Measurements from ENCODE around the gene TOR4A.

Gene TOR4A

DNA sequence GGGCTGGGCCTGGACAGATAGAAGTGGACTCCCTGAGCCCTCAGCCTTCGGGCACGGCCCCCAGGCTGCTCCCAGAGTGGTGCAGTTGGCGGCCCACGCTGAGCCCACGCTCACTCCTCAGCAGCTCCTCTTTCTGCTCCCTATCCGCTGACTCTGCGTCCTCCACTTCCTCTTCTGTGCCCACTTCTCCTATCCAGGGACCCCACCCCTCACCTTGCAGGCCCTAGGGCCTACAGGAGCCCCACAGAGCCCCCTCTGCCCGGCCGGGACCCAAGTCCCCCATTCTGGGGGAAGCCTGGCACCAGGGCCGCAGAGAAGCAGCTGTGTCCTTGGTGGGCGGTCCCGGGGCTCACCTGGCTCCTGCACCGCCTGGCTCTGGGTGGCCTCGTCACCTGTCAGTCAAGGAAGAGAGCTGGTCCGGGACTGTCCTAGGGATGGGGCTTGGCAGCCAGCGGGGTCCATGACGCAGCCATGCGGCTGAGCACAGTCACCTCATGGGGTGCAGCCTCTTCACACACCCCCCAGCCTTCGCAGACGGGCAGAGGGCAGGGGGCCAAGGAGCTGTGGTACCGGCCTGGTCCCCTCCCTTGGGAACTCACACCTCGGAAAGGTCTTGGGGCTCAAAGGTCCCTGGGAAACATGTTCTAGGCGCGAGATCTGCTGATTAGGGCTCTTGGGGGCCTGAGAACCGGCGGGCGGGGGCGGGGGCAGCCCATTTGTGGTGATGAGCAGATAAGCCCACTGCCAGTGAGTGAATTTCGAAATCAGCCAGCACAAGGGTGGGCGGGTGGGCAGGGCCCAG is 29.9 kb downstream of the TOR4A start:
- peak; percentile 30 for DNase-seq (ENCODE audit: low spot score)

DNA sequence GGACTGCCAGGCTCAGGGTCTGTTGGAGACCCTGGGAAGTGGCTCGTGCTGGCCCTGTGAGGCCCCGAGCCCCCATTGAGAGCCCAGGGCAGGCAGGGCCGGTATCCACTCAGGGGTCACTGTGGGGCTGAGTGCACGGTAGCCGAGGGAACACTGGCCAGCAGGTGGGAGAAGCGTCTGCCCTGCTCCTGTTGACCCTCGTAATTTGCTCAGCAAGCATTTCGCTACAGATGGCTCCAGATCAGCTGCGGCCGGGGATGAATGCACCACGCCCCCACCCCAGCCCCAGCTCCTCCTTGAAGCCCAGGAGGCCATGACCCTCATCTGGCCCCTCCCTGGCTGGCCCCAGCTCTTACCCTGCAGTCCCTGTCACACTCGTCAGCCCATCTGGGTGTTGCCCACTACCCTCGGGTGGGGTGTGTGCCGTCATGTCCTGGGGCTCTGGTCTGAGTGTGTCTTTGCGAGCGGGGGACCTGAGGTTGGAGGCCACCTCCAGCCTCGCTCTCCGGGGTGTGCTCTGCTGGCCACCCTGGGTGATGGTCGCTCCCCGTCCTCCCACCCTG is 30.6 kb downstream of the TOR4A start:
- peak; percentile 31 for DNase-seq (ENCODE audit: low spot score)

DNA sequence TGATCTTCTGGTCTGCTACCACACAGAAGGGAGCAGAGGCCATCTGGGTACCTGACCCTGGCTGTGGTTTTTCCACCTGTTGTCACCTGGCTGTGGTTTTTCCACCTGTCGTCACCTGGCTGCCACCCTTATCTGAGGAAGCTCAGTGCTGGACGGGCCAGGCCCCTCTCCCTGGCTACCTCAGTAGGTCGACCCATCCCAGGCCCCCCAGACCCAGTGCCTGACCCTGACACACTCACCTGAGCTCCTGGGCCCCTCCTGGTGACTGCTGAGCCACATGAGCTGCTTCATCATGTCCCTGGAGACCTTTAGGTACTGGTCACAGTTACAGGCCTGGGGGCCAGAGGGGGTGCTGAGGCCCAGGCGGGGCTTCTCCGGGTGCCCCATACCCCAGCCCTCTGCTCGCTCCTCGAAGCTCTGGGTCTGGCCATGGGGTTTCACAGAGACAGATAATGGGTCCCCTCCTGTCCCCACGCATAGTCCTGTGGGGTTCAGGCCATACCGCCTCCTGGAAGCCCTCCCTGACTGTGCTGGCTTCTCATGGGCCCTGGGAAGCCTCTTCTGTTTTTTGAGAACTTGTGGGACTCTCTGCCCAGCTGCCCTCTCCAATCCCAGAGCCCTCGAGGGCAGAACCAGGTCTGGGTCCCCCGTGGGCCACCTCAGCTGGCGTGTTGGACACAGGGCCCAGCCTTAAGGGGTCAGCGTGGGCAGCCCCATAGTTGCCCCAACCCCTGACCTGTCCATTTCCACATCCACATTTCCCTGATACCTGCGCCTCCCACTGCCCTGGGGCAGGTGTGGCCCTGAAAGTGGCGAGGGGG is 32.1 kb downstream of the TOR4A start:
- no peak for DNase-seq (ENCODE audit: low spot score)

DNA sequence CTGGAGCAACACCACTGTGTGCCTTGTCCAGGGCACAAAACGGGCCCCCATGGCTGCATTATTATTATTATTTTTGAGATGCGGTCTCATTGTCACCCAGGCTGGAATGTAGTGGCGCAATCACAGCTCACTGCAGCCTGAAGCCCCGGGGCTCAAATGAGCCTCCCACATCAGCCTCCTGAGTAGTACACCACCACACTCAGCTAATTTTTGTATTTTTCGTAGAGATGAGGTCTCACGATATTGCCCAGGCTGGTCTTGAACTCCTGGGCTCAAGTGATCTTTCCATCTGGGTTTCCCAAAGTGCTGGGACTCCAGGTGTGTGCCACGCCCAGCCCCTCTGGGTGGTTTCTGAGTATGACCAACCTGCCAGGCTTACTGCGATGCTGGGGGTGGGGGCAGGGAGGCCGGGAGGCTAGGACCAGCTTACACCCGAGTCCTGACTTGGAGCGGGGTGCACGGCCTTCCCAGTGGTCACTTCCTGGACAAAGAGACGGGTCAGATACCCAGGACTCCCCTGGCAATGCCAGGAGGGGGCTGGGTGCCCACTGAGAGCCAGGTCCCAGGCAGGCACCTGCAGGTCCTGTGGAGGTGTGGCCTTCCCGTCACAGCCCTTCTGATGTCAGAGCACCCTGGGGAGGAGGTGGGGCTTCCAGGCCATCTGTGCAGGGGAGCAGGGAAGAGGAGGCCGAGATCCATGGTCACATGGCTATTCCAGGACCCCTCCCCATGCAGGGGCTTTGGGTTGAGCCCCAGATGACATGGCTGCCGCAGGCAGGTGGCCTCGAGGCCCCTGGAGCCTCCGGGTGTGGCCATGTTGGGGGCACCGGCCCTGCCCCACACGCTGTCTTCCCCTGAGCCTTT is 32.9 kb downstream of the TOR4A start:
- peak; percentile 58 for DNase-seq (ENCODE audit: low spot score)

DNA sequence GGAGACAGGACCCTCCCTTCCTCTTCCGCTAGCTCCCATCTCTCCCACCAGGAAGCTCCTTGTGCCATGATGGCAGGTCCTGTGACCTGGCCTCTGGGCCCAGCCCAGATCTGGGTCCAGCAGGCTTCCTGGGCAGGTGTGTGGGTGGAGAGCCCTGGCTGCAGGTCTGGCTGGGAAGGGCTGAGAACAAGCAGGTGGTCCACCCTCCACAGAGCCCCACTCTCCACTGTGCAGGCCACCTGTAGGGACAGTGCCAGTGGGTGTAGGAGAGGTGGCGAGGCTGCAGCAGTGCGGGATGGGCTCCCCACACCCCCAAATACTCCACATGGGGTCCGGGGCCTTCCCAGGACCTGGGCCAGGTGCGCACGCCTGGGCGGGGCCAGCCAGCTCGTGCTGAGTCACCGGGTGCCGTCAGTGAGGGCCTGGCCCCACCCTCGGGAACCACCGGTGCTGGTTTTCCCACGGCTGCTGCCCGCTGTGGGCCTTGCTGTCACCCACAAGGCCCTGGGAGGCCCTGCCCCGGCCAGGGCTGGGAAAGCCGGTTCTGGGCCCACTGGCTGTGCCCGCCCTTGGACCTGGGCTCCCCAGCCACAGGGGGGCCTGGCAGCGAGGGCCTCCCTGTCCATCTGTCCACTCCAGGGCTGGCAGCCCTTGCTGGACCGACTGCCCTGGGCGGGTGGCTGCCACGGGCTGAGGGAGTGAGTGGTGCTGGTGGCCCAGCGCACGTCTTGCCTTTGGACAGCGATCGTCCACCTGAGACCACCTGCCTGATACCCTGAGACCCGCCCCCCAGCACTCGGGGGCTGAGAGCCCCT is 33.9 kb downstream of the TOR4A start:
- DNase-seq (ENCODE audit: low spot score): peak; percentile 47

DNA sequence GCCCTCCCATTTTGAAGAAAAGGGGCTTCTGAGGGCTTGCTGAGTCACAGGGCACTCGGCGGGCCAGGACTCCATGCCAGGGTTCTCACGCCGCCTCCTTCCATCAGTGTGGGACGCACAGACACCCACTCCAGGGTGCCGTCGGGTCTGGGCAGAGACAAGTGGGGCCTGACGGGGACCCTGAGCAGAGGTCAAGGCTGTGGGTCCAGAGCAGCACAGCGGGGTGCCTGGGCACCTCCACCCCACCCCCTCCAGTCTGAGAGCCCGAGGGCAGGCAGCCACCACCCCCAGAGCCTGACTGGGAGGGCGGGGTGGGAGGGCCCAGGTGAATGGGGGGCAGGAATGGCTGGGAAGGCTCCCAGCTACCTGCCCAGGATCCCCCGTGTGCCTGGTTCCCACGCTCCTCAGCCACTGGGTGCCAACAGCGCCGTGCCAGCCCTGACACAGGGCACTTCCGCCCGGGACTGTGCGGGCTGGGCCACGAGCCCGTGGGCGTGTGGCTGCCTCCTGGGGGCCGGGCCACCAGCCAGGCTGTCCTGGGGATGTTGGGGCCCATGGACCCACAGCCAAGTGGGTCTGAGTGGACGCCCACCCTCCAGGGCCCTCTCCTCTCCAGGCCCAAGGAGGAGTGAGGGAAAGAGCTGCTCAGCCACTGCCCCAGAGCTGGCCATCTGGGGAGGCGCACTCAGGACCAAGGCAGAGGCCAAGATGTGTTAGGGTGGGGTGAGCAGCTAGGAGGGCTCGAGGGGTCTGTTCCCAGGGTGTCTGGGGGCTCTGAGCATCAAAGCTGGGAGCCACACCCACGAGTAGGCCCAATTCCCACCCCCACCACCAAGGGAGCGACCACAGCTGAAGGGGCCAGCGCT is 34.7 kb downstream of the TOR4A start:
- DNase-seq (ENCODE audit: low spot score): peak; percentile 43

DNA sequence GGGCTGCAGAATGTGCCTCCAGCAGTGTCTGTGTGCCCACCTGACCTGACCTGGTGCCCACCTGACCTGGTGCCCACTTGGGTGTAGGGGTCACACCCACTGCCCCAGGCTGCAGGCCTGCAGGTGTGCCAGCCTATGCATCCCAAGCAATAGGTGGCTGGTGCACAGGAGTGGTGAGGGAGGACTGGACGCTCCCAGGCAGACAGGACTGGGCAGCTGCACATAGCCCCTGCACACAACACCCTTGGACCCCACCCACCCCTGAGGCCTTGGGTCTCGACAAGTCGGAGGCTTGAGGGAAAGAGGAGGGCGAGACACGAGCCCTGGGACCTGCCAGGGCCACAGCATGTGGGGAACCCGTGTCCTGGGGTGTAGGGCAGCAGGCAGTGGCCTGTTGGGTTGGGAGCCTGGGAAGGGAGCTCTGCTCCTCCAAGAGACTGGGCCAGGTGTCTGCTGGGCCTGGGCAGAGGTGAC is 35.4 kb downstream of the TOR4A start:
- peak; percentile 28 for DNase-seq (ENCODE audit: low spot score)

DNA sequence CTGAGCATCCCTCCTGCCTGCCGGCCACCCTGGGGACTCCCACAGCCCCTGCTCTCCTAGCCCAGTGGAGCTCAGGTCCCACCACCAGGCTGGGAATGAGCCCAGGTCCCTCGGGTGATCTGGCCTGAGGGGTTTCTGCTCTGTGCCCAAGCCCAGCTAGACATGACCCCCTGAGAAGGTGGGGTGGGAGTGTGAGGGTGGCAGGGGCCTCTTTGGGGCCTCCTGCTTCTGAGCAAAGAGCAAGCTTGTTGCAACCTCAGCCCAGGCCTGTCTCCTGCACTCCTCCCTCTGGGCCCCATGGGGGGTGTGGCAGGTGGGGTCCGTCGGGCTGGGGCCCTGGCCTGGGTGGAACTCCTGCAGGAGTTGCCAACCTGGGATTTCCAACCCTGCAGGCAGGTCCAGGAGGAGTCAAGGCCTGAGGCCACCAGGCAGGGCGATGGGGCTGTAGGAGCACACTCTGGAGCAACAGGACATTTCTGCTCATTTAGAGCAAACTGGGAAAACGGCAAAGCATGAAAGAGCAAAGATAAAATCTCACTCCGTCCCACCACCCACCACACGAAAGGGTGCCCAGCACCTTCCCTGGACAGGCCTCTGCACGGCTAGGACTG is 35.9 kb downstream of the TOR4A start:
- DNase-seq (ENCODE audit: low spot score): peak; percentile 38

DNA sequence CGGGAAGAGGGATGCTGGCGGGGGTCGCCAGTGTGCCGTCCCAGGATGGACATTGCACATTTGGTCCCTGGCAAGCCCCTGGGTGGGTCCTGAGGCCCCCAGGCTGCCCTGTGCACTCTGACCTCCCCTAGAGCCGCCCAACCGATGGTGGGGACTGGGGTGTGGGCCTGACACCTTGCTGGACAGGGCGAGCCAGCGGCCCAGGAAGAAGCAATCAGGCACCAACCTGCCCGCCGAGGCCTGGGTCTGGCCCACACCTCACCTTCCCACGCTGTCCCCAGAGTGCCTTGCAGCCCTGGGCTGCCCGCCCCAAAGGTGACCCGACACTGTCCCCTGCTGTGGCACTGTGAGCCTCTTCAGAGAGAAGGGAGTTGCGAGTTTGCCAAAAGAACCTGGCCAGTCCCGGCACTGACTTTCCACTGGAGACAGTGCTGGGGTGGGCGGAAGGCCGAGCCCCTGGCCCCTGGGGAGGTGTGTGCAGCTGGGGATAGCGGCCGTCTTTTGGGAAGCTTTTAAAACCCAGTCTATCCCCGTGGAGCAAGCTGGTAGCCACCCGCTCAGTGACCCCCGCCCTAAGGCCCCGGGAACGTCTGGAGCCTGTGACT is 36.5 kb downstream of the TOR4A start:
- DNase-seq (ENCODE audit: low spot score): peak; percentile 29

DNA sequence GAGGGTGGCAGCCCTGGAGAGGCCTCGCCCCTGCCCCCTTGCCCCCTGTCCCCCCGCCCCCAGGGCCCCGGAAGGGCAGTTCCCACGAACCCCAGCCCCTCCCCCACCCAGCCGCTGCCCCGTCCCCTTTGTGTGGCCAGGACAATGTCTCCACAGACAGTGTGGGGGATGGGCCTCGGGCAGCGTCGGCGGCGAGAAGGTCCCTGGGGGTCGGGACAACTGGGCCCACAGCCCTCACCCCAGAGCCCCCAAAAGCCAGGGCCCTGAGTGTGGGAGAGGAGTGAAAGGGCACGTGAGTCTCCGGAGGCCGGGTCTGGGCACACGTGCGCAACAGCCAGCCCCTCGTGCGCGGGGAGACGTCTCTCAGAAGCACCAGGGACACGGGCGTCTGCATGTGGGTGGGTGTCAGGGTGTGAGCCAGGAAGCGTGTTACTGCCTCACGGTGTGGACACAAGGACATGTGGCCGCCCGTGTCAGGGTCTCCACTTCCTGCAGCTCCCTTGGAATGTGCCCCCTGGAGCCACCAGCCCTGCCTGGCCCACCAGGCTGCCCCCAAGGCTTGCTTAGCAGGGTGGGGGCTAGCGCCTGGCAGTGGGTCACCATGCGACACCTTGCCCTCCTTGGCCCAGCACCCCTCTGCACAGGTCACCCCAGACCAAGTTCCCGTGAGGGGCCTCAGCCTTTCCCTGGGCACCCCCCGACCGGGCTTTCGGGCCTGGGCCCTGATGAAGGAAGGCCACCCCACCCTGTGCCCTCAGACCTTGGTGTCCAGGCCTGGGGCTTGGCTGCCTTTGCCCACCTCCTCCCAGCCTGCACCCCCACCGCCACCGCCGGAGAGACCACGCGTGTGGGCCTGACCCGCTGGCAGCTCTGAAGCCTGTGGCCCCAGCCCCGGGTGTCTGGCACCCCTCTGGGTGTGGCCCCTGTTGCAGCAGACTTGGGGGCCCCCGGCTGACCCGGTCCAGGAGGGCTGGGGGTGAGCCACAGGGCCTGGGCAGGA is 37.3 kb downstream of the TOR4A start:
- DNase-seq (ENCODE audit: low spot score): peak; percentile 36

DNA sequence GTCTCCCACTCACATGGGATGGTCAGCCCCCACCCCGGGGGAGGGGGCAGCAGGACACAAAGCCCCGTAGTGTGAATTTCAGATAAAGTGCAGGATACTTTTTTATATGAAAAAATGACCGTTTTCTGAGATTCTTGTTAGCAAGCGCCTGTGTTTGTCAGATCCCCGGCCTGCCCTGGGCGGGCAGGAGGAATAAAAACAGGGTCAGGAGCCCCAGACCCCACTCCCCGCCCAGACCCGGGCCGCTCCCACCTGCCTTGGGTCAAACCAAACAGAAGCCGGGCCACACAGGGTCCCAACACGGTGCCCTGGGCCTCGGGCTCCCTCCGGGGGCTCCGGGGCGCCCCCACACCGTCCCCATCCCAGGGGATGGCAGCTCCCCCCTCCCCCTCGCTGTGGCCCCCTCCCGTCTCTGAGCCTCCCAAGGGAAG is 38.1 kb downstream of the TOR4A start:
- DNase-seq (ENCODE audit: low spot score): peak; percentile 40

DNA sequence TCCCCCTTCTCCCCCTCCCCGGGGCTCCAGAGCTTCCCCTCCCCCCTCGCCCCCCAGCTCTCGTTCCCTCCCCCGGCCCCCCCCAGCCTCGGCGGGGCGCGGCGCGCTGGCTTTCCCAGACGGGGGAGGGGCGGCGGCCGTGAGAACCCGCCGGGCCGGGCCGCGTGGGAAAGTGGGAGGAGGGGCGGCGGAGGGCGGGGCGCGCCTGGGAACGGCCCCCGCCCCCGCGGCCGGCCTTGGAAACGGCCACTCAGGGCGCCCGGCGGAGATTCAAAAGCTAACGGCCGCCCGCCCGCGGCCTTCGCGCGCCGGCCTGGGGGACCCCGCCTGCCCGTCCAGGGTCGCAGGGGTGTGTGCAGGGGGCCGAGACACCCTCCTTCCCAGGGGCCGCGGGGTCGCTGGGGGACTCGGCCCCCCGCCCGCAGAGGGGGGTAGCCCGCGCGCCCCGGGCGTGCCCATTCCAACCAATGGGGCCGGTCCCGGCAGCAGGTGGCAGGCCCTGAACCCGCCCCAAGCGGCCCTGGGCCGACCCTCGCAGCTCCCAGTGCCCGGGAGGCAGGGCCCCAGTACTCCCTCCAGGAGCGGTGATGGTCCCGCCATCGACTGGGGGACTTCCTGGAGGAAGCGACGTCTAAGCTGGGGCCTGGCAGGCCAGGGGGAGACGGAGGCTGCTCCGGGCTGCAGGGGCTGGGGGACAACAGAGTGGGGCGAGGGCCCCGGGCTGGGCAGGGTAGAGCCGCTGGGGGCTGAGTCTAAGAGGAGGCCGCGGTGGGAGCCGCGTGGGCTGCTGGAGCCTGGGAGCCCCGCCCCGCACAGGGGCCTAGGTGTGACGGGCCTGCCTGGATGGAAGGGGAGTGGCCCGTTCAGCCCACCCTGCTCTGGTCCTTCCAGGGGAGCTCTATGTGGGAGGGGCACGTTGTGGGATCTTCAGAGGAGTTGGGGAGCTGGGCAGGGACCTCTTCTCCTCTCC is 38.8 kb downstream of the TOR4A start:
- DNase-seq (ENCODE audit: low spot score): peak; percentile 49

DNA sequence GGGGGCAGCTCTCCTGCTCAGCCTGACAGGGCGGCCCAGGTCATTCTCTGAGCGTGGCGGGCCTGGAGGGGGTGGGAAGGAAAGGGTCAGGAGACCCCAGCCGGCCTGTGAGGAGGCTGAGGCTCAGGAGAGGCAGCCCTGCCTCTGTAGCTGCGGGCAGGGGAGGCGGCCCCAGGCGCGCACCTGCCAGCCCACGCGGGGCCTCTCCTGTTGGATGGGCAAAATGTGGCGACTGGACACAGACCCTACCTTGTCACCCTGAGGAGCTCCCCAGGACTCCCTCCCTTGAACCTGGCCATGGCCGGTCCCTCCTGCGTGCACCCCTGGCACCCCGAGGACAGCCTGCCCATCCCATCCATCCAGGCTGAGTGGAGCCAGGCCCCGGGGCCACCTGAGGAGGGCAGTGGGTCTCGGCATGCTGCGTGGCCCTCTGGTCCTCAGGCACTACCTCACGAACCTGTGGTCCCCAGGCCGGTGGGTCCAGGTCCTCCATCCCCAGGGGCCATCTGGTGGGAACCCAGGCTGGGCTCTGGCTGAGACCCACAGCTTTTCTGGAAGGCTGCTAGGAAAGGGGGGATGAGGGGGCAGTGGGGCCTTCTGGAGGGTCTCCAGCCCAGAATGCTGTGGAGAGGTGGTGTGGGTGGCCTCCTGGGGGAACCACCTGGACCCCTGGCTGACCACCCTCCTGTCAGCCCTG is 39.6 kb downstream of the TOR4A start:
- peak; percentile 37 for DNase-seq (ENCODE audit: low spot score)

DNA sequence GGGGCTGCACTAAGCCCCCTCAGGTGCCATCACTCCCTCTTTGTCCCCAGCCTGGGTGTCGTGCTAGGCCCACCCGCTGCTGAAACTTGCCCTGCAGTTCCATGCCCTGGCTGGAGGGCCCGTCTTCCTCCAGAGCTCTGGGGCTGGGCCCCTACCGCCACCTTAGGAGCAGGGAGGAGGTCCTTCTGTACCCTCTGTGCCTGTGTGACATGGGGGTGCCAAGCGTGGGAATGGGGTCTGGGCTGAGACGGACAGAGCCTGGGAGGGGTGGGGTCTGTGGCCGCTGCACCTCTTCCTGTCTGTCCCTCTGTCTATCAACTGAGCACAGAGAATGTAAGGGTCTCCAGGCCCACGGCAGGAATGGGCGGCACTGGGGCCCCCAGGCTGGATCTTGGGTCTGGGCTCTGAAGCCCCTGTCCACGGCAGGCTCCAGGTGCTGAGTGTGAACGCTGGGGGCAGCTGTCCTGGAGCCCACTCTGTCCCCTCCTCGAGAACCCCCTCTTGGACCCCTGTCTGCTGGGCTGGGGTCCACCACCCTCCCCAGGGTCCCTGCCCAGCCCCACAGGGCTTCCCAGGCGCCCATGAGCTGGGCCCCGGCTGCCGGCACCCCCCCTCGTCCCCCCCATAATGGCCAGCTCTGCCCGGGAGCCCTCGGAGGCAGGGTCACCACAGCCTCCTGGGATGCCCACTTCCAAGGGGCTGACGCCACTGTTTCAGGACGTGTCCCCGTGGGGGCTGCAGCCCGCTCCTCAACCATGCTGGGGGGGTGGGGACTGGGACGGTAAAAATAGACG is 40.4 kb downstream of the TOR4A start:
- DNase-seq (ENCODE audit: low spot score): peak; percentile 31

DNA sequence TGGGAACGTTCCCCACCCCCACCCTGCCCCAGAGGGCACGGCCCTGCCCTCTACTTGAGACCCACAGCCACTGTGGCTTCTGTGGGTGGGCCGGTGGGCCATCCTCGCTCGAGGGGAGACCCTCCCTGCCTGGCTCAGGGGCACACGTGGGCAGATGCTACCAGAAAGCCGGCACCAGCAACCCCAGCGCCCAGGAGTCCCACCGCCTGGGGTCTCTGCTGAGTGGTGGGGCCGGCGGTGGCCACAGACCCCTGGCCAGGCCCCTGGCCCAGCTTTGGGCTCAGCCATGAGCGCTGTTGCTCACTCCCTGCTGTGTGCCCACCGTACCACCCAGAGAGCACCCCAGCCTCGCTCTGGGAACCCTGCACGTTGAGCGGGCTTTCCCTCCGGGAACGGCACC is 41.1 kb downstream of the TOR4A start:
- DNase-seq (ENCODE audit: low spot score): peak; percentile 26

All from D341Med (cell line).